22Rv1 (cell line): Measurements from ENCODE around the gene IGF2BP2.

Source experiments
- ZFX ChIP-seq: fragments of 450-650 bp; IDR thresholded peaks from 2 replicates; pipeline ENCODE4 v1.6.1; 2017; ENCODE audit warnings: antibody characterized with exemption, borderline replicate concordance
- TF ChIP-seq, protein P1 (sequence below): fragments of 450-650 bp; IDR thresholded peaks from 2 replicates; pipeline ENCODE4 v1.5.1; 2017; ENCODE audit warnings: mild to moderate bottlenecking

DNA sequence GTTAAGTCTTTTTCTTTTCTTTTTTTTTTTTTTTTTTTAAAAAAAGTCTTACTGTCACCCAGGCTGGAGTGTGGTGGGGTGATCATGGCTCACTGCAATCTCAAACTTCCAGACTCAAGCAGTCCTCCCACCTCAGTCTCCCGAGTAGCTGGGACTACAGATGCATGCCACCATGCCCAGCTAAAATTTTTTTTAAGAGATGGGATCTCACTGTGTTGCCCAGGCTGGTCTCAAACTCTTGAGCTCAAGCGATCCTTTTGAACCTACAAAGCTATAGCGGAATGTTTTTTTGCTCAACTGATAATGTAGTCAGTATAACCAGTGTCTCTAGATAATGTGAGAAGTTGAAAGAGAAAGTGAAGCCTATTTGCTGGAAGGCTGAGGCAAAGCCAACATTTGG, 3.9 kb upstream of the IGF2BP2 start:
- TF ChIP-seq, protein P1, sequence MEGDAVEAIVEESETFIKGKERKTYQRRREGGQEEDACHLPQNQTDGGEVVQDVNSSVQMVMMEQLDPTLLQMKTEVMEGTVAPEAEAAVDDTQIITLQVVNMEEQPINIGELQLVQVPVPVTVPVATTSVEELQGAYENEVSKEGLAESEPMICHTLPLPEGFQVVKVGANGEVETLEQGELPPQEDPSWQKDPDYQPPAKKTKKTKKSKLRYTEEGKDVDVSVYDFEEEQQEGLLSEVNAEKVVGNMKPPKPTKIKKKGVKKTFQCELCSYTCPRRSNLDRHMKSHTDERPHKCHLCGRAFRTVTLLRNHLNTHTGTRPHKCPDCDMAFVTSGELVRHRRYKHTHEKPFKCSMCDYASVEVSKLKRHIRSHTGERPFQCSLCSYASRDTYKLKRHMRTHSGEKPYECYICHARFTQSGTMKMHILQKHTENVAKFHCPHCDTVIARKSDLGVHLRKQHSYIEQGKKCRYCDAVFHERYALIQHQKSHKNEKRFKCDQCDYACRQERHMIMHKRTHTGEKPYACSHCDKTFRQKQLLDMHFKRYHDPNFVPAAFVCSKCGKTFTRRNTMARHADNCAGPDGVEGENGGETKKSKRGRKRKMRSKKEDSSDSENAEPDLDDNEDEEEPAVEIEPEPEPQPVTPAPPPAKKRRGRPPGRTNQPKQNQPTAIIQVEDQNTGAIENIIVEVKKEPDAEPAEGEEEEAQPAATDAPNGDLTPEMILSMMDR: no peak
- no peak for TF ChIP-seq ZFX
